ENCODE results near the gene NOG. TPM values are rescaled to one million over a fixed set of nuclear protein-coding genes. Genes with fewer than 3 reads are reported as not detected.

The NOG gene
- total RNA-seq, 1 experiment from 2014 or later = 0.73 TPM

- H3K27ac Mint-ChIP-seq (ENCODE audit: unreplicated experiment) = no peak overlapping the region
- intact Hi-C loops (cut with micrococcal nuclease; ENCODE audit: unreplicated experiment) = no loop called here
- DNase-seq = no peak
- no peak for TF ChIP-seq CTCF (IDR thresholded peaks at IDR 0.05; ENCODE audit: unreplicated experiment)
- no TSS peak for BruUV-seq (replicated peaks)
- CTCF ChIA-PET = no interaction called here
- H3K4me3 Mint-ChIP-seq (ENCODE audit: low read depth, unreplicated experiment) = no peak overlapping the region
- no peaks in the 10 kb centered on the region for H3K9me3 Mint-ChIP-seq (ENCODE audit: low read depth, unreplicated experiment)
- H3K27me3 Mint-ChIP-seq (ENCODE audit: unreplicated experiment) = peaks cover 54% of the 10 kb centered on the region
- no peaks in the 10 kb centered on the region for H3K36me3 Mint-ChIP-seq (ENCODE audit: insufficient read depth, unreplicated experiment)
- H3K4me1 Mint-ChIP-seq (ENCODE audit: low read depth, unreplicated experiment) = no peaks in the 10 kb centered on the region
Measured at GRCh38 chr17:56608944-56609343, 15.4 kb downstream of the NOG start.

- Mint-ChIP-seq H3K4me1 (ENCODE audit: low read depth, unreplicated experiment) (no peaks in the 10 kb centered on the region), H3K4me3 (ENCODE audit: low read depth, unreplicated experiment) (no peak overlapping the region), H3K36me3 (ENCODE audit: insufficient read depth, unreplicated experiment) (no peaks in the 10 kb centered on the region), H3K27me3 (ENCODE audit: unreplicated experiment) (peaks cover 44% of the 10 kb centered on the region), H3K27ac (ENCODE audit: unreplicated experiment) (no peak overlapping the region), H3K9me3 (ENCODE audit: low read depth, unreplicated experiment) (no peaks in the 10 kb centered on the region)
- CTCF ChIA-PET = no interaction called here
- BruUV-seq (replicated peaks) = no TSS peak
- DNase-seq = no peak
- TF ChIP-seq CTCF (IDR thresholded peaks at IDR 0.05; ENCODE audit: unreplicated experiment) = no peak
- intact Hi-C loops (cut with micrococcal nuclease; ENCODE audit: unreplicated experiment) = no loop called here
Measured at GRCh38 chr17:56610321-56610720, 16.8 kb downstream of the NOG start.

- Mint-ChIP-seq H3K4me1 (ENCODE audit: low read depth, unreplicated experiment) (no peaks in the 10 kb centered on the region), H3K27me3 (ENCODE audit: unreplicated experiment) (peaks cover 36% of the 10 kb centered on the region), H3K4me3 (ENCODE audit: low read depth, unreplicated experiment) (no peak overlapping the region), H3K9me3 (ENCODE audit: low read depth, unreplicated experiment) (no peaks in the 10 kb centered on the region), H3K27ac (ENCODE audit: unreplicated experiment) (no peak overlapping the region), H3K36me3 (ENCODE audit: insufficient read depth, unreplicated experiment) (no peaks in the 10 kb centered on the region)
- TF ChIP-seq CTCF (IDR thresholded peaks at IDR 0.05; ENCODE audit: unreplicated experiment) = no peak
- intact Hi-C loops (cut with micrococcal nuclease; ENCODE audit: unreplicated experiment) = no loop called here
- BruUV-seq (replicated peaks) = no TSS peak
- no peak for DNase-seq
- CTCF ChIA-PET = interaction anchor here (0.6 kb wide), 1 partner anchor 20 kb away, joined by 3 read pairs; no protein-coding TSS in a partner anchor
Measured at GRCh38 chr17:56613131-56613530, 19.6 kb downstream of the NOG start.

- BruUV-seq (replicated peaks) = no TSS peak
- Mint-ChIP-seq H3K27me3 (ENCODE audit: unreplicated experiment) (peaks cover 50% of the 10 kb centered on the region), H3K4me1 (ENCODE audit: low read depth, unreplicated experiment) (no peaks in the 10 kb centered on the region), H3K27ac (ENCODE audit: unreplicated experiment) (no peak overlapping the region), H3K36me3 (ENCODE audit: insufficient read depth, unreplicated experiment) (no peaks in the 10 kb centered on the region), H3K9me3 (ENCODE audit: low read depth, unreplicated experiment) (no peaks in the 10 kb centered on the region), H3K4me3 (ENCODE audit: low read depth, unreplicated experiment) (no peak overlapping the region)
- no peak for TF ChIP-seq CTCF (IDR thresholded peaks at IDR 0.05; ENCODE audit: unreplicated experiment)
- CTCF ChIA-PET = interaction anchor here (0.6 to 0.7 kb wide), 2 partner anchors 9 to 16 kb away, joined by 5 read pairs; no protein-coding TSS in a partner anchor
- intact Hi-C loops (cut with micrococcal nuclease; ENCODE audit: unreplicated experiment) = no loop called here
- no peak for DNase-seq
Measured at GRCh38 chr17:56614522-56614921, 21.0 kb downstream of the NOG start.
